SK-N-SH treated with all-trans-retinoic acid at 6 μM for 48 hours (cell line): ENCODE data around the gene UGT1A6.
"Not testable (repeated sequence)": the region's sequence is repeated elsewhere in the genome, so short reads cannot be mapped to it uniquely, and the experiment has no call there.

ENCODE experiments used
- ATAC-seq: fragments of 200-7000 bp; cut with Tn5 transposase; 3 replicates; pipeline ENCODE4 v1.9.1; 2020; ENCODE audit warnings: mild to moderate bottlenecking, moderate library complexity
- BACH2 ChIP-seq: fragments of 250-450 bp; sonication (Bioruptor Pico); IDR thresholded peaks from 2 replicates; pipeline ENCODE4 v1.9.0; 2021; ENCODE audit warnings: mild to moderate bottlenecking, borderline replicate concordance
- CSDC2 ChIP-seq: fragments of 250-450 bp; sonication (Bioruptor Pico); IDR thresholded peaks from 2 replicates; pipeline ENCODE4 v1.5.0; 2020; ENCODE audit warnings: mild to moderate bottlenecking, moderate library complexity
- CSRNP3 ChIP-seq: fragments of 250-450 bp; sonication (Bioruptor Pico); IDR thresholded peaks from 2 replicates; pipeline ENCODE4 v1.5.1; 2021; ENCODE audit warnings: mild to moderate bottlenecking, moderate library complexity
- ESRRG ChIP-seq: fragments of 250-450 bp; sonication (Bioruptor Pico); IDR thresholded peaks from 2 replicates; pipeline ENCODE4 v1.6.1; 2021; ENCODE audit warnings: mild to moderate bottlenecking
- GLIS3 ChIP-seq: fragments of 250-450 bp; sonication (Bioruptor Pico); IDR thresholded peaks from 2 replicates; pipeline ENCODE4 v1.5.0; 2020; ENCODE audit warnings: mild to moderate bottlenecking, moderate library complexity
- ISL1 ChIP-seq: fragments of 250-450 bp; sonication (Bioruptor Pico); IDR thresholded peaks from 2 replicates; pipeline ENCODE4 v2.1.2; 2022; ENCODE audit warnings: mild to moderate bottlenecking, moderate library complexity
- OSR1 ChIP-seq: fragments of 250-450 bp; sonication (Bioruptor Pico); IDR thresholded peaks from 2 replicates; pipeline ENCODE4 v1.8.0; 2022; ENCODE audit warnings: moderate library complexity, mild to moderate bottlenecking, inconsistent platforms
- PPARA ChIP-seq: fragments of 250-450 bp; sonication (Bioruptor Pico); IDR thresholded peaks from 2 replicates; pipeline ENCODE4 v1.5.0; 2020; ENCODE audit warnings: mild to moderate bottlenecking, borderline replicate concordance
- RARB ChIP-seq: fragments of 250-450 bp; sonication (Bioruptor Pico); IDR thresholded peaks from 2 replicates; pipeline ENCODE4 v1.8.0; 2021; ENCODE audit warnings: mild to moderate bottlenecking, moderate library complexity
- SNAI2 ChIP-seq: fragments of 250-450 bp; sonication (Bioruptor Pico); IDR thresholded peaks from 2 replicates; pipeline ENCODE4 v1.5.0; 2020; ENCODE audit warnings: mild to moderate bottlenecking, moderate library complexity
- TCF4 ChIP-seq: fragments of 250-450 bp; sonication (Bioruptor Pico); IDR thresholded peaks from 2 replicates; pipeline ENCODE4 v1.8.0; 2021; ENCODE audit warnings: mild to moderate bottlenecking, moderate library complexity, borderline replicate concordance
- TOX ChIP-seq: fragments of 250-450 bp; sonication (Bioruptor Pico); IDR thresholded peaks from 2 replicates; pipeline ENCODE4 v1.8.0; 2021; ENCODE audit warnings: mild to moderate bottlenecking, moderate library complexity, borderline replicate concordance
- TSHZ2 ChIP-seq: fragments of 250-450 bp; sonication (Bioruptor Pico); IDR thresholded peaks from 2 replicates; pipeline ENCODE4 v1.5.0; 2020; ENCODE audit warnings: mild to moderate bottlenecking, moderate library complexity
- ZC3H10 ChIP-seq: fragments of 250-450 bp; sonication (Bioruptor Pico); IDR thresholded peaks from 2 replicates; pipeline ENCODE4 v1.5.1; 2021; ENCODE audit warnings: mild to moderate bottlenecking, moderate library complexity
- ZFP30 ChIP-seq: fragments of 450-650 bp; formaldehyde crosslinking; IDR thresholded peaks from 2 replicates; pipeline ENCODE4 v1.5.0; 2022; ENCODE audit warnings: mild to moderate bottlenecking, moderate library complexity
- ZNF565 ChIP-seq: fragments of 450-650 bp; formaldehyde crosslinking; conservative IDR thresholded peaks from 2 replicates; pipeline ENCODE4 v1.5.0; 2020; ENCODE audit warnings: low read depth, mild to moderate bottlenecking, moderate library complexity
- ZNF70 ChIP-seq: fragments of 450-650 bp; formaldehyde crosslinking; IDR thresholded peaks from 2 replicates; pipeline ENCODE4 v1.5.0; 2020; ENCODE audit warnings: mild to moderate bottlenecking, moderate library complexity
- ZNF8 ChIP-seq: fragments of 450-650 bp; formaldehyde crosslinking; IDR thresholded peaks from 2 replicates; pipeline ENCODE4 v1.5.0; 2020; ENCODE audit warnings: mild to moderate bottlenecking, moderate library complexity
- TF ChIP-seq, protein P1 (sequence below): fragments of 250-450 bp; sonication (Bioruptor Pico); IDR thresholded peaks from 2 replicates; pipeline ENCODE4 v1.8.0; 2020; ENCODE audit warnings: mild to moderate bottlenecking, moderate library complexity, borderline replicate concordance
- TF ChIP-seq, protein P2 (sequence below): fragments of 250-450 bp; sonication (Bioruptor Pico); IDR thresholded peaks from 2 replicates; pipeline ENCODE4 v1.5.1; 2020; ENCODE audit warnings: low read depth, mild to moderate bottlenecking, moderate library complexity

The UGT1A6 gene

GRCh38 chr2:233655043-233655442, 37.6 kb upstream of the UGT1A6 start:
- no peak for TF ChIP-seq SNAI2 (CRISPR knock-in tag)
- no peak for ATAC-seq

GRCh38 chr2:233655943-233656342, 36.7 kb upstream of the UGT1A6 start:
- ATAC-seq = not testable (repeated sequence)

GRCh38 chr2:233656443-233656842, 36.2 kb upstream of the UGT1A6 start:
- no peak for ATAC-seq
- TF ChIP-seq, protein P1, sequence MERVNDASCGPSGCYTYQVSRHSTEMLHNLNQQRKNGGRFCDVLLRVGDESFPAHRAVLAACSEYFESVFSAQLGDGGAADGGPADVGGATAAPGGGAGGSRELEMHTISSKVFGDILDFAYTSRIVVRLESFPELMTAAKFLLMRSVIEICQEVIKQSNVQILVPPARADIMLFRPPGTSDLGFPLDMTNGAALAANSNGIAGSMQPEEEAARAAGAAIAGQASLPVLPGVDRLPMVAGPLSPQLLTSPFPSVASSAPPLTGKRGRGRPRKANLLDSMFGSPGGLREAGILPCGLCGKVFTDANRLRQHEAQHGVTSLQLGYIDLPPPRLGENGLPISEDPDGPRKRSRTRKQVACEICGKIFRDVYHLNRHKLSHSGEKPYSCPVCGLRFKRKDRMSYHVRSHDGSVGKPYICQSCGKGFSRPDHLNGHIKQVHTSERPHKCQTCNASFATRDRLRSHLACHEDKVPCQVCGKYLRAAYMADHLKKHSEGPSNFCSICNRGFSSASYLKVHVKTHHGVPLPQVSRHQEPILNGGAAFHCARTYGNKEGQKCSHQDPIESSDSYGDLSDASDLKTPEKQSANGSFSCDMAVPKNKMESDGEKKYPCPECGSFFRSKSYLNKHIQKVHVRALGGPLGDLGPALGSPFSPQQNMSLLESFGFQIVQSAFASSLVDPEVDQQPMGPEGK (CRISPR knock-in tag) = no peak
- no peak for TF ChIP-seq PPARA
- no peak for TF ChIP-seq ZNF565 (CRISPR knock-in tag)
- no peak for TF ChIP-seq CSDC2

DNA sequence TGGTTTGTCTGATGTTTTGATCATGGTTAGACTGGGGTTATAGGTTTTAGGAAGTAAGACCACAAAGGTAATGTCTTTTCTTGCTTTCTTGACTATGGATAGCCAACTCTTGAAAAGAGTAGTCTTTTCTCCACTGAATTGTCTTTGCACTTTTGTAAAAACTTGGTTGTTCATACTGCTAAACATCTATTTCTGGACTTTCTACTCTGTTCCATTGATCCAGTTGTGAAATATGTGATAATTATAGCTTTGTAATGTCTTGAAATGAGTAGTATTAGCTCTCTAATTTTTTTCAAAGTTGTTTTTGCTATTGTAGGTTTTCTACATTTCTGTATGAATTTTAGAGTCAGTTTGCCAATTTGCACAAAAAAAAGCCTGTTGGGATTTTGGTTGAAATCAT, 34.1 kb upstream of the UGT1A6 start:
- no peak for TF ChIP-seq PPARA
- TF ChIP-seq ZFP30 (CRISPR knock-in tag) = no peak
- TF ChIP-seq SNAI2 (CRISPR knock-in tag) = no peak
- TF ChIP-seq, protein P1 (CRISPR knock-in tag) = no peak
- TF ChIP-seq BACH2 = no peak
- no peak for TF ChIP-seq OSR1 (CRISPR knock-in tag)
- no peak for TF ChIP-seq ZNF565 (CRISPR knock-in tag)
- TF ChIP-seq ZNF8 (CRISPR knock-in tag) = no peak
- TF ChIP-seq, protein P2, sequence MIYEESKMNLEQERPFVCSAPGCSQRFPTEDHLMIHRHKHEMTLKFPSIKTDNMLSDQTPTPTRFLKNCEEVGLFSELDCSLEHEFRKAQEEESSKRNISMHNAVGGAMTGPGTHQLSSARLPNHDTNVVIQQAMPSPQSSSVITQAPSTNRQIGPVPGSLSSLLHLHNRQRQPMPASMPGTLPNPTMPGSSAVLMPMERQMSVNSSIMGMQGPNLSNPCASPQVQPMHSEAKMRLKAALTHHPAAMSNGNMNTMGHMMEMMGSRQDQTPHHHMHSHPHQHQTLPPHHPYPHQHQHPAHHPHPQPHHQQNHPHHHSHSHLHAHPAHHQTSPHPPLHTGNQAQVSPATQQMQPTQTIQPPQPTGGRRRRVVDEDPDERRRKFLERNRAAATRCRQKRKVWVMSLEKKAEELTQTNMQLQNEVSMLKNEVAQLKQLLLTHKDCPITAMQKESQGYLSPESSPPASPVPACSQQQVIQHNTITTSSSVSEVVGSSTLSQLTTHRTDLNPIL (CRISPR knock-in tag) = no peak
- no peak for ATAC-seq

DNA sequence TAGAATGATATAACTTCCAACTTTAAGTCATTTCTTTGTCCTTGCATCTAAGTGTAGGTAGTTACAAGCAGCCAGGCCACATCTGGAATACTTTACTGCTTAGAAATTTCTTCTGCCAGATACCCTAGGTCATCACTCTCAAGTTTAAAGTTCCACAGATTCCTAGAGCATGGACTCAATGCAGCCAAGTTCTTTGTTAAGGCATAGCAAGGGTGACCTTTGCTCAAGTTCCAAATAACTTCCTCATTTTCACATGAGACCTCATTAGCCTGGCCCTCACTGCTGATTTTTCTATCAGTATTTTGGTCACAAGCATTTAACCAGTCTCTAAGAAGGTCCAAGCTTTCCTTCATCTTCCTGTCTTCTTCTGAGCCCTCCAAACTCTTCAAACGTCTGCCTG, 28.8 kb upstream of the UGT1A6 start:
- ATAC-seq = no peak
- TF ChIP-seq RARB (CRISPR knock-in tag) (no peak), BACH2 (no peak), SNAI2 (CRISPR knock-in tag) (no peak), ZNF8 (CRISPR knock-in tag) (no peak), ESRRG (CRISPR knock-in tag) (no peak), ZNF565 (CRISPR knock-in tag) (no peak), TOX (no peak), ZC3H10 (CRISPR knock-in tag) (no peak), ZNF70 (CRISPR knock-in tag) (no peak), CSDC2 (no peak), CSRNP3 (CRISPR knock-in tag) (no peak), ISL1 (CRISPR knock-in tag) (no peak), OSR1 (CRISPR knock-in tag) (no peak), GLIS3 (no peak), TSHZ2 (CRISPR knock-in tag) (no peak), TCF4 (CRISPR knock-in tag) (no peak), PPARA (no peak)
- TF ChIP-seq, protein P1 (CRISPR knock-in tag) = no peak
- TF ChIP-seq, protein P2 (CRISPR knock-in tag) = no peak
